ENCODE data around the gene LARP1. TPM values are rescaled to one million over a fixed set of nuclear protein-coding genes. Genes with fewer than 3 reads are reported as not detected.

Gene LARP1
- total and polyA plus RNA-seq, 9 of the 15 experiments (the other 6 are each of a cell fraction or from before 2014, with no cell fraction given), result 22.6 to 300 (median 92.0) TPM

DNA sequence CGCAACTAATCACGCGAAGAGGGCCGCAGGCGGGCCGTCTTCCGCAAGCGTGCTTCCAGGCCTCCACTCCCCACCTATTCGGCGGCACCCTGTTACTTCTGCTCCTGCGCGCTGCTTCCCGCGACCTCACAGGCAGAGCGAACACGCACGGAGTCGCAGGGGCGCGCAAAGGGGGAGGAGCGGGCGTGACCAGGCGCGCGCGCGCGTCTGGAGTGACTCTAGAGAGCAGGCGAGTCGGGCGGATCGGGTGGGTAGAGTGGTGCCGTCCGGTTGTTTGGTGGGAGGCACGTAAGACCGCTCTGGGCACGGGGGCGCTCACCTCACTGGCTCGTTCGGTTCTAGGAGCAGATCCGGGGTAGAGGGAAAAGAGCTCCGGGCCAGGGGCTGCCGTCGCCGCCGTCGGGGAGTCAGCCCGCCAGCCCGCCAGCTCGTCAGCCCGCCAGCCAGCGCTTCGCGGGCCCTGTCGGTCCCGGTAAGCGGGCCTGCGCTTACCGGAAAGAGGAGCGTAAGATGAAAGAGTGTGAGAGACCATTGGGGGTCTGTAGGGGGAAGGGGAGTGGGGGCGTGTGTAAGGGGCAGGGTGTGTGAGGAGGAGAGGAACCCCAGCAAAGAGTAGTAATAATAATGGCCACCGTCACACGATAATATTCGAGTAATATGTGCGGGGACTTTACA is 103.3 kb downstream of the LARP1 start, which contains the start of gene CNOT8 (continued):
- TF ChIP-seq, protein P1, sequence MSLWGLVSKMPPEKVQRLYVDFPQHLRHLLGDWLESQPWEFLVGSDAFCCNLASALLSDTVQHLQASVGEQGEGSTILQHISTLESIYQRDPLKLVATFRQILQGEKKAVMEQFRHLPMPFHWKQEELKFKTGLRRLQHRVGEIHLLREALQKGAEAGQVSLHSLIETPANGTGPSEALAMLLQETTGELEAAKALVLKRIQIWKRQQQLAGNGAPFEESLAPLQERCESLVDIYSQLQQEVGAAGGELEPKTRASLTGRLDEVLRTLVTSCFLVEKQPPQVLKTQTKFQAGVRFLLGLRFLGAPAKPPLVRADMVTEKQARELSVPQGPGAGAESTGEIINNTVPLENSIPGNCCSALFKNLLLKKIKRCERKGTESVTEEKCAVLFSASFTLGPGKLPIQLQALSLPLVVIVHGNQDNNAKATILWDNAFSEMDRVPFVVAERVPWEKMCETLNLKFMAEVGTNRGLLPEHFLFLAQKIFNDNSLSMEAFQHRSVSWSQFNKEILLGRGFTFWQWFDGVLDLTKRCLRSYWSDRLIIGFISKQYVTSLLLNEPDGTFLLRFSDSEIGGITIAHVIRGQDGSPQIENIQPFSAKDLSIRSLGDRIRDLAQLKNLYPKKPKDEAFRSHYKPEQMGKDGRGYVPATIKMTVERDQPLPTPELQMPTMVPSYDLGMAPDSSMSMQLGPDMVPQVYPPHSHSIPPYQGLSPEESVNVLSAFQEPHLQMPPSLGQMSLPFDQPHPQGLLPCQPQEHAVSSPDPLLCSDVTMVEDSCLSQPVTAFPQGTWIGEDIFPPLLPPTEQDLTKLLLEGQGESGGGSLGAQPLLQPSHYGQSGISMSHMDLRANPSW (CRISPR knock-in tag; IDR thresholded peaks at IDR 0.05), result no peak
- TF ChIP-seq PRPF4 (IDR thresholded peaks at IDR 0.05; ENCODE audit: insufficient read depth, low read depth, low read length, poor library complexity, severe bottlenecking) (no peak), NBN (IDR thresholded peaks at IDR 0.05; ENCODE audit: low read depth) (peak; percentile 39; the same call in 1 of the 2 replicates), FOXJ3 (CRISPR knock-in tag; IDR thresholded peaks at IDR 0.05) (no peak), SAFB (IDR thresholded peaks at IDR 0.05; ENCODE audit: borderline replicate concordance, low read depth, low read length) (peak; percentile 32; the same call in 1 of the 2 replicates), TARDBP (IDR thresholded peaks at IDR 0.05) (peak; percentile 48; the same call in 1 of the 2 replicates), SMARCA5 (IDR thresholded peaks at IDR 0.05) (no peak), NFXL1 (CRISPR knock-in tag; IDR thresholded peaks at IDR 0.05) (no peak)
- TF ChIP-seq, protein P2, sequence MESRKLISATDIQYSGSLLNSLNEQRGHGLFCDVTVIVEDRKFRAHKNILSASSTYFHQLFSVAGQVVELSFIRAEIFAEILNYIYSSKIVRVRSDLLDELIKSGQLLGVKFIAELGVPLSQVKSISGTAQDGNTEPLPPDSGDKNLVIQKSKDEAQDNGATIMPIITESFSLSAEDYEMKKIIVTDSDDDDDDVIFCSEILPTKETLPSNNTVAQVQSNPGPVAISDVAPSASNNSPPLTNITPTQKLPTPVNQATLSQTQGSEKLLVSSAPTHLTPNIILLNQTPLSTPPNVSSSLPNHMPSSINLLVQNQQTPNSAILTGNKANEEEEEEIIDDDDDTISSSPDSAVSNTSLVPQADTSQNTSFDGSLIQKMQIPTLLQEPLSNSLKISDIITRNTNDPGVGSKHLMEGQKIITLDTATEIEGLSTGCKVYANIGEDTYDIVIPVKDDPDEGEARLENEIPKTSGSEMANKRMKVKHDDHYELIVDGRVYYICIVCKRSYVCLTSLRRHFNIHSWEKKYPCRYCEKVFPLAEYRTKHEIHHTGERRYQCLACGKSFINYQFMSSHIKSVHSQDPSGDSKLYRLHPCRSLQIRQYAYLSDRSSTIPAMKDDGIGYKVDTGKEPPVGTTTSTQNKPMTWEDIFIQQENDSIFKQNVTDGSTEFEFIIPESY (CRISPR knock-in tag; IDR thresholded peaks at IDR 0.05), result no peak; the same call in 1 of the 2 replicates
- TF ChIP-seq, protein P3, sequence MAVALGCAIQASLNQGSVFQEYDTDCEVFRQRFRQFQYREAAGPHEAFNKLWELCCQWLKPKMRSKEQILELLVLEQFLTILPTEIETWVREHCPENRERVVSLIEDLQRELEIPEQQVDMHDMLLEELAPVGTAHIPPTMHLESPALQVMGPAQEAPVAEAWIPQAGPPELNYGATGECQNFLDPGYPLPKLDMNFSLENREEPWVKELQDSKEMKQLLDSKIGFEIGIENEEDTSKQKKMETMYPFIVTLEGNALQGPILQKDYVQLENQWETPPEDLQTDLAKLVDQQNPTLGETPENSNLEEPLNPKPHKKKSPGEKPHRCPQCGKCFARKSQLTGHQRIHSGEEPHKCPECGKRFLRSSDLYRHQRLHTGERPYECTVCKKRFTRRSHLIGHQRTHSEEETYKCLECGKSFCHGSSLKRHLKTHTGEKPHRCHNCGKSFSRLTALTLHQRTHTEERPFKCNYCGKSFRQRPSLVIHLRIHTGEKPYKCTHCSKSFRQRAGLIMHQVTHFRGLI (CRISPR knock-in tag; IDR thresholded peaks at IDR 0.05), result no peak
- TF ChIP-seq, protein P4, sequence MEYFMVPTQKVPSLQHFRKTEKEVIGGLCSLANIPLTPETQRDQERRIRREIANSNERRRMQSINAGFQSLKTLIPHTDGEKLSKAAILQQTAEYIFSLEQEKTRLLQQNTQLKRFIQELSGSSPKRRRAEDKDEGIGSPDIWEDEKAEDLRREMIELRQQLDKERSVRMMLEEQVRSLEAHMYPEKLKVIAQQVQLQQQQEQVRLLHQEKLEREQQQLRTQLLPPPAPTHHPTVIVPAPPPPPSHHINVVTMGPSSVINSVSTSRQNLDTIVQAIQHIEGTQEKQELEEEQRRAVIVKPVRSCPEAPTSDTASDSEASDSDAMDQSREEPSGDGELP (CRISPR knock-in tag; IDR thresholded peaks at IDR 0.05; ENCODE audit: borderline replicate concordance), result peak; percentile 90
- TF ChIP-seq, protein P5, sequence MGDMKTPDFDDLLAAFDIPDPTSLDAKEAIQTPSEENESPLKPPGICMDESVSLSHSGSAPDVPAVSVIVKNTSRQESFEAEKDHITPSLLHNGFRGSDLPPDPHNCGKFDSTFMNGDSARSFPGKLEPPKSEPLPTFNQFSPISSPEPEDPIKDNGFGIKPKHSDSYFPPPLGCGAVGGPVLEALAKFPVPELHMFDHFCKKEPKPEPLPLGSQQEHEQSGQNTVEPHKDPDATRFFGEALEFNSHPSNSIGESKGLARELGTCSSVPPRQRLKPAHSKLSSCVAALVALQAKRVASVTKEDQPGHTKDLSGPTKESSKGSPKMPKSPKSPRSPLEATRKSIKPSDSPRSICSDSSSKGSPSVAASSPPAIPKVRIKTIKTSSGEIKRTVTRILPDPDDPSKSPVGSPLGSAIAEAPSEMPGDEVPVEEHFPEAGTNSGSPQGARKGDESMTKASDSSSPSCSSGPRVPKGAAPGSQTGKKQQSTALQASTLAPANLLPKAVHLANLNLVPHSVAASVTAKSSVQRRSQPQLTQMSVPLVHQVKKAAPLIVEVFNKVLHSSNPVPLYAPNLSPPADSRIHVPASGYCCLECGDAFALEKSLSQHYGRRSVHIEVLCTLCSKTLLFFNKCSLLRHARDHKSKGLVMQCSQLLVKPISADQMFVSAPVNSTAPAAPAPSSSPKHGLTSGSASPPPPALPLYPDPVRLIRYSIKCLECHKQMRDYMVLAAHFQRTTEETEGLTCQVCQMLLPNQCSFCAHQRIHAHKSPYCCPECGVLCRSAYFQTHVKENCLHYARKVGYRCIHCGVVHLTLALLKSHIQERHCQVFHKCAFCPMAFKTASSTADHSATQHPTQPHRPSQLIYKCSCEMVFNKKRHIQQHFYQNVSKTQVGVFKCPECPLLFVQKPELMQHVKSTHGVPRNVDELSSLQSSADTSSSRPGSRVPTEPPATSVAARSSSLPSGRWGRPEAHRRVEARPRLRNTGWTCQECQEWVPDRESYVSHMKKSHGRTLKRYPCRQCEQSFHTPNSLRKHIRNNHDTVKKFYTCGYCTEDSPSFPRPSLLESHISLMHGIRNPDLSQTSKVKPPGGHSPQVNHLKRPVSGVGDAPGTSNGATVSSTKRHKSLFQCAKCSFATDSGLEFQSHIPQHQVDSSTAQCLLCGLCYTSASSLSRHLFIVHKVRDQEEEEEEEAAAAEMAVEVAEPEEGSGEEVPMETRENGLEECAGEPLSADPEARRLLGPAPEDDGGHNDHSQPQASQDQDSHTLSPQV (IDR thresholded peaks at IDR 0.05), result no peak
- TF ChIP-seq, protein P6, sequence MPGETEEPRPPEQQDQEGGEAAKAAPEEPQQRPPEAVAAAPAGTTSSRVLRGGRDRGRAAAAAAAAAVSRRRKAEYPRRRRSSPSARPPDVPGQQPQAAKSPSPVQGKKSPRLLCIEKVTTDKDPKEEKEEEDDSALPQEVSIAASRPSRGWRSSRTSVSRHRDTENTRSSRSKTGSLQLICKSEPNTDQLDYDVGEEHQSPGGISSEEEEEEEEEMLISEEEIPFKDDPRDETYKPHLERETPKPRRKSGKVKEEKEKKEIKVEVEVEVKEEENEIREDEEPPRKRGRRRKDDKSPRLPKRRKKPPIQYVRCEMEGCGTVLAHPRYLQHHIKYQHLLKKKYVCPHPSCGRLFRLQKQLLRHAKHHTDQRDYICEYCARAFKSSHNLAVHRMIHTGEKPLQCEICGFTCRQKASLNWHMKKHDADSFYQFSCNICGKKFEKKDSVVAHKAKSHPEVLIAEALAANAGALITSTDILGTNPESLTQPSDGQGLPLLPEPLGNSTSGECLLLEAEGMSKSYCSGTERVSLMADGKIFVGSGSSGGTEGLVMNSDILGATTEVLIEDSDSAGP (CRISPR knock-in tag; IDR thresholded peaks at IDR 0.05), result no peak
